ENCODE results near the gene DLGAP1.

DNA sequence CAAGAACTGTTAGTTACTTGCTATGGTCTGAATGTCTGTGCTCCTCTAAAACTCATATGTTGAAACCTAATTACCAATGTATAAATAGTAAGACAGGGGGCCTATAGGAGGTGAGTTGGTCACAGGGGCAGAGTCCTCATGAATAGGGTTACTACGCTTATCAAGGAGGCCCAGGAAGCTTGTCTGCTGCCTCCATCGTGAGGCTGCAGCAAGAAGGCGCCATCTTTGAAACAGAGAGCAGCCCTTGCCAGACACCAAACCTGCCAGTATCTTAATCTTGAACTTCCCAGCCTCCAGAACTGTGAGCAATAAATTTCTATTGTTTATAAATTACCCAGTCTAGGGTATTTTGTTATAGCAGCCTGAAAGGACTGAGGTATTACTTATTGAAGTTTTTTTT lies 926.0 kb downstream of the DLGAP1 start:
- no peak for TF ChIP-seq POLR2A (IDR thresholded peaks at IDR 0.05)
- TF ChIP-seq, protein P1, sequence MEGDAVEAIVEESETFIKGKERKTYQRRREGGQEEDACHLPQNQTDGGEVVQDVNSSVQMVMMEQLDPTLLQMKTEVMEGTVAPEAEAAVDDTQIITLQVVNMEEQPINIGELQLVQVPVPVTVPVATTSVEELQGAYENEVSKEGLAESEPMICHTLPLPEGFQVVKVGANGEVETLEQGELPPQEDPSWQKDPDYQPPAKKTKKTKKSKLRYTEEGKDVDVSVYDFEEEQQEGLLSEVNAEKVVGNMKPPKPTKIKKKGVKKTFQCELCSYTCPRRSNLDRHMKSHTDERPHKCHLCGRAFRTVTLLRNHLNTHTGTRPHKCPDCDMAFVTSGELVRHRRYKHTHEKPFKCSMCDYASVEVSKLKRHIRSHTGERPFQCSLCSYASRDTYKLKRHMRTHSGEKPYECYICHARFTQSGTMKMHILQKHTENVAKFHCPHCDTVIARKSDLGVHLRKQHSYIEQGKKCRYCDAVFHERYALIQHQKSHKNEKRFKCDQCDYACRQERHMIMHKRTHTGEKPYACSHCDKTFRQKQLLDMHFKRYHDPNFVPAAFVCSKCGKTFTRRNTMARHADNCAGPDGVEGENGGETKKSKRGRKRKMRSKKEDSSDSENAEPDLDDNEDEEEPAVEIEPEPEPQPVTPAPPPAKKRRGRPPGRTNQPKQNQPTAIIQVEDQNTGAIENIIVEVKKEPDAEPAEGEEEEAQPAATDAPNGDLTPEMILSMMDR (IDR thresholded peaks at IDR 0.05 in 8 of 11, conservative IDR thresholded peaks at IDR 0.05 in 3 of 11) = no peak
- TF ChIP-seq POLR2AphosphoS5 (IDR thresholded peaks at IDR 0.05) = no peak

All from spleen (tissue), 7 donors.